ENCODE measurements around the gene URB2.

URB2 gene

GRCh38 chr1:229655781-229656180, 29.7 kb downstream of the URB2 start:
- Histone ChIP-seq H3K36me3 (no peaks in the 10 kb centered on the region), H3K27me3 (no peaks in the 10 kb centered on the region), H3K9me3 (no peaks in the 10 kb centered on the region), H3K27ac (no peak overlapping the region), H3K4me3 (ENCODE audit: low read depth in 1 of 2, low read length in 1 of 2) (no peak overlapping the region), H3K4me1 (ENCODE audit: control insufficient read depth in 1 of 2, insufficient read depth in 1 of 2, low read depth in 1 of 2, low read length in 1 of 2) (no peaks in the 10 kb centered on the region)
- TF ChIP-seq, protein P1, sequence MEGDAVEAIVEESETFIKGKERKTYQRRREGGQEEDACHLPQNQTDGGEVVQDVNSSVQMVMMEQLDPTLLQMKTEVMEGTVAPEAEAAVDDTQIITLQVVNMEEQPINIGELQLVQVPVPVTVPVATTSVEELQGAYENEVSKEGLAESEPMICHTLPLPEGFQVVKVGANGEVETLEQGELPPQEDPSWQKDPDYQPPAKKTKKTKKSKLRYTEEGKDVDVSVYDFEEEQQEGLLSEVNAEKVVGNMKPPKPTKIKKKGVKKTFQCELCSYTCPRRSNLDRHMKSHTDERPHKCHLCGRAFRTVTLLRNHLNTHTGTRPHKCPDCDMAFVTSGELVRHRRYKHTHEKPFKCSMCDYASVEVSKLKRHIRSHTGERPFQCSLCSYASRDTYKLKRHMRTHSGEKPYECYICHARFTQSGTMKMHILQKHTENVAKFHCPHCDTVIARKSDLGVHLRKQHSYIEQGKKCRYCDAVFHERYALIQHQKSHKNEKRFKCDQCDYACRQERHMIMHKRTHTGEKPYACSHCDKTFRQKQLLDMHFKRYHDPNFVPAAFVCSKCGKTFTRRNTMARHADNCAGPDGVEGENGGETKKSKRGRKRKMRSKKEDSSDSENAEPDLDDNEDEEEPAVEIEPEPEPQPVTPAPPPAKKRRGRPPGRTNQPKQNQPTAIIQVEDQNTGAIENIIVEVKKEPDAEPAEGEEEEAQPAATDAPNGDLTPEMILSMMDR (IDR thresholded peaks at IDR 0.05), result no peak

DNA sequence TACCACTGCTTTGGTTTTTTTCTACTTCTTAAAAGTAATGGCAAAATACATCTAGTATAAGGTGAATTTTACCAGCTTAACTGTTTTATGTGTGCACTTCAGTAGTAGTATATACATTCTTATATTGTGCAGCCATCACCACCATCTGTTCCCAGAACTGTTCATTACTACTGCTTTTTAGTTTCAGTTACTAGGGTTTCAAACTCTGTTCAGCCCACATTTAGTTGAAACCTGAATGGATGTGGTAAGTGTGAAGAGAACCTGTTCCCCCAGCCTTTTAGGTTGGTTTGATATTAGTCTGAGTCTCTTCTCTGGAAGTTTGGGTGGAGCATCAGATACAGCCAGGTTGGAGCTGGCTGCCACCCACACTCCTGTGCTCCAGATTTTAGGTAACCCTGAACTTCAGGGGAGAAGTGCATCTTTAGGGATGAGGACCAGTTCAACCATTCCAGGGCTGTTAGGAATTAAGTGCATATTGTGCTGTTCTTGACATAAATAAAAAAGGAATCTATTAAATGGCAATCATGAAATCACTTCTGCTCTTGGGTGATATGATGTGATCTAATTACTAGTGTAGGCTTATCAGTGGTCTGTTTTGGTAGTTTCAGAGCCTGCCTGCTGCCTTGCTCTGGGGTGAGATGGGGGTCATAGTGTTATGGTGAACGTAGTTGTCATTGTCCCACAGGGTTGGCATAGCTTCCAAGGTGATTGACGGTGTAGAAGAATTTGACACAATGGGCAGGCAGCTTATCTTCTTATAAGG, 32.1 kb downstream of the URB2 start:
- H3K4me3 ChIP-seq (ENCODE audit: low read depth in 1 of 2, low read length in 1 of 2), result no peak overlapping the region
- no peaks in the 10 kb centered on the region for H3K27me3 ChIP-seq
- TF ChIP-seq, protein P1 (IDR thresholded peaks at IDR 0.05), result no peak
- no peak overlapping the region for H3K27ac ChIP-seq
- H3K4me1 ChIP-seq (ENCODE audit: control insufficient read depth in 1 of 2, insufficient read depth in 1 of 2, low read depth in 1 of 2, low read length in 1 of 2), result no peaks in the 10 kb centered on the region
- no peaks in the 10 kb centered on the region for H3K36me3 ChIP-seq
- no peaks in the 10 kb centered on the region for H3K9me3 ChIP-seq

- Histone ChIP-seq H3K36me3 (no peaks in the 10 kb centered on the region), H3K27ac (no peak overlapping the region), H3K27me3 (no peaks in the 10 kb centered on the region), H3K4me1 (ENCODE audit: control insufficient read depth in 1 of 2, insufficient read depth in 1 of 2, low read depth in 1 of 2, low read length in 1 of 2) (no peaks in the 10 kb centered on the region), H3K9me3 (no peaks in the 10 kb centered on the region), H3K4me3 (ENCODE audit: low read depth in 1 of 2, low read length in 1 of 2) (no peak overlapping the region)
- TF ChIP-seq, protein P1 (IDR thresholded peaks at IDR 0.05), result peak; percentile 69
Observed at GRCh38 chr1:229661022-229661877, 35.2 kb downstream of the URB2 start.

GRCh38 chr1:229661897-229662296, 35.9 kb downstream of the URB2 start:
- Histone ChIP-seq H3K9me3 (no peaks in the 10 kb centered on the region), H3K36me3 (no peaks in the 10 kb centered on the region), H3K27ac (no peak overlapping the region), H3K27me3 (no peaks in the 10 kb centered on the region), H3K4me3 (ENCODE audit: low read depth in 1 of 2, low read length in 1 of 2) (no peak overlapping the region), H3K4me1 (ENCODE audit: control insufficient read depth in 1 of 2, insufficient read depth in 1 of 2, low read depth in 1 of 2, low read length in 1 of 2) (no peaks in the 10 kb centered on the region)
- TF ChIP-seq, protein P1 (IDR thresholded peaks at IDR 0.05), result no peak

- TF ChIP-seq, protein P1 (IDR thresholded peaks at IDR 0.05), result no peak
- H3K27ac ChIP-seq, result no peak overlapping the region
Observed at GRCh38 chr1:229664133-229664689, 38.2 kb downstream of the URB2 start.

More at GRCh38 chr1:229664133-229664689, 38.2 kb downstream of the URB2 start:
- no peaks in the 10 kb centered on the region for H3K36me3 ChIP-seq
- no peaks in the 10 kb centered on the region for H3K27me3 ChIP-seq
- H3K4me3 ChIP-seq (ENCODE audit: low read depth in 1 of 2, low read length in 1 of 2), result no peak overlapping the region
- no peaks in the 10 kb centered on the region for H3K9me3 ChIP-seq
- H3K4me1 ChIP-seq (ENCODE audit: control insufficient read depth in 1 of 2, insufficient read depth in 1 of 2, low read depth in 1 of 2, low read length in 1 of 2), result no peaks in the 10 kb centered on the region
